Right kidney (tissue), 9 donors: ENCODE data around the gene COPS7A.

Experiments used
- DNase-seq: peaks from one replicate; pipeline ENCODE4 v3.0.0-alpha.2; 2016
- long read RNA-seq, 8 donors: transcript quantifications; one replicate each; lab custom pipeline, GENCODE V29; 2026

COPS7A gene
- long read RNA-seq, donor 1, transcript COPS7A-215 (8 exons, 2,127 nt): major isoform, 16 of 24 reads
- long read RNA-seq, donor 1, partial matches to known transcripts: 0 of 24 reads
- long read RNA-seq, donor 1, other reads (novel, unspliced or antisense): 0 of 24 reads
- long read RNA-seq, donor 2, transcript COPS7A-215 (8 exons, 2,127 nt): major isoform, 11 of 41 reads
- long read RNA-seq, donor 2, partial matches to known transcripts: 26 of 41 reads
- long read RNA-seq, donor 2, other reads (novel, unspliced or antisense): 0 of 41 reads
- long read RNA-seq, donor 3, transcript COPS7A-215 (8 exons, 2,127 nt): major isoform, 9 of 12 reads
- long read RNA-seq, donor 3, partial matches to known transcripts: 0 of 12 reads
- long read RNA-seq, donor 3, other reads (novel, unspliced or antisense): 0 of 12 reads
- long read RNA-seq, donor 4, transcript COPS7A-215 (8 exons, 2,127 nt): major isoform, 12 of 28 reads
- long read RNA-seq, donor 4, transcript COPS7A-202 (7 exons, 1,718 nt): minor isoform, 6 of 28 reads
- long read RNA-seq, donor 4, partial matches to known transcripts: 0 of 28 reads
- long read RNA-seq, donor 4, other reads (novel, unspliced or antisense): 0 of 28 reads
- long read RNA-seq, donor 5, transcript COPS7A-204 (7 exons, 2,034 nt): minor isoform, 5 of 51 reads
- long read RNA-seq, donor 5, transcript COPS7A-215 (8 exons, 2,127 nt): major isoform, 11 of 51 reads
- long read RNA-seq, donor 5, partial matches to known transcripts: 27 of 51 reads
- long read RNA-seq, donor 5, other reads (novel, unspliced or antisense): 0 of 51 reads
- long read RNA-seq, donor 6, transcript COPS7A-215 (8 exons, 2,127 nt): major isoform, 15 of 56 reads
- long read RNA-seq, donor 6, partial matches to known transcripts: 32 of 56 reads
- long read RNA-seq, donor 6, other reads (novel, unspliced or antisense): 0 of 56 reads
- long read RNA-seq, donor 7, transcript COPS7A-204 (7 exons, 2,034 nt): minor isoform, 6 of 46 reads
- long read RNA-seq, donor 7, transcript COPS7A-215 (8 exons, 2,127 nt): major isoform, 23 of 46 reads
- long read RNA-seq, donor 7, partial matches to known transcripts: 12 of 46 reads
- long read RNA-seq, donor 7, other reads (novel, unspliced or antisense): 0 of 46 reads
- long read RNA-seq, donor 8, transcript COPS7A-215 (8 exons, 2,127 nt): major isoform, 16 of 30 reads
- long read RNA-seq, donor 8, partial matches to known transcripts: 5 of 30 reads
- long read RNA-seq, donor 8, other reads (novel, unspliced or antisense): 0 of 30 reads

DNA sequence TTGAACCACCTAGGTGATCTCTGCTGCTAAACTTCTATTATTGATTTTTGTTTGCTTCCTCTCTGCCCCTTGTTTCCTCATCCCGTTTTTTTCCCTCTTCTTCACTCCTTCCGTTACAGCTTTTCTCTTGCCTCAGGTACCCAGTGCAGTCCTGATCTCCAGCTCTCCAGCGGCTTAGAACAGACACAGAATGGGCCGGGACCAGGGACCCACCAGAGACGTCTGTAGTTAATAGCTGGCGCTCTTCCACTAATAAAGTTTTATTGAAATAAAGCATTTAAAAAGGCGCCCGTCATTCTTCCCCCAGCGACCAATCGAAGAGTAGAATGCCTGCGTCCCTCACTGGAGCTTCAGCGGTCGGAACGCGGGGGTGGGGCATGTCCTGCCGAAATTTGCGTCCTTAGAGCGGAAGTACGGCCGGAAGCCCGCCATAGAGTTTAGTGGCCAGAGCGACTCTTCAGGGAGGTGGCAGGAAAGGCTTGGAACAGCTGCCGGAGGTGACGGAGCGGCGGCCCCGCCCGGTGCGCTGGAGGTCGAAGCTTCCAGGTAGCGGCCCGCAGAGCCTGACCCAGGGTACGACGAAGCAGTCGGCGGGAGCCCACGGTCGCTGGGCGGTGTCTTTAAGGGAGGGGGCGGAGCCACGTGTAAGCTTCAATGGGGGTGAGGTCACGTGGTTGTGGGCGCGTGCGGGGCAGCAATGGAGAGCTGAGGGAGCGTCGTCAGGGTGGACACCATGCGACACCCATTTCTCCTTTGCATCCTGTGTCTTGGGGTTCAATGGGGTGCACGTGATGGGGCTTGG, at the start of gene COPS7A:
TSS of gene COPS7A (plus strand) at position 440 of the 802 bp plus-strand sequence. CDS start 611 bp downstream, outside the sequence.
- DNase-seq: peak; percentile 95

- DNase-seq: no peak
Observed at GRCh38 chr12:6676962-6677361, 46.9 kb upstream of the COPS7A start.

DNA sequence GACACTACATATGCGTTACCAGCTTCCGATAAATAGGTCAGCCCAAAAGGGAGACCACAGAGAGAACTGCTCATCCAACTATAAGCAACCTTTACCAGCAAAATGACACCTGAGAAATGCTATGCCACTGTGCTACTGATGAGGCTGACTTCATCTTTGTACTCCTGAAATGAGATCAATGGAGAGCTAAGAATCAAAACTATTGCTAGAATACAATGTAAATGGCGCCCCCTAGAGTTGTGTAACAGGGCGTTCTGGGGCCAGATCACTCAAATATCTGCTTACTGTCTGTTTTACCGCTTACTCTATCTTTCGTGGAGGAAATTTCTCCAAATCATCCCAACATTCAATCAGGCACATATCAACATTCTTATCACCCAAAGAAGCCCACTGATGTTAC, 39.2 kb upstream of the COPS7A start:
- DNase-seq: no peak

- DNase-seq: no peak
Observed at GRCh38 chr12:6685814-6686213, 38.0 kb upstream of the COPS7A start.

GRCh38 chr12:6688543-6688998, 35.3 kb upstream of the COPS7A start:
- DNase-seq: no peak

DNA sequence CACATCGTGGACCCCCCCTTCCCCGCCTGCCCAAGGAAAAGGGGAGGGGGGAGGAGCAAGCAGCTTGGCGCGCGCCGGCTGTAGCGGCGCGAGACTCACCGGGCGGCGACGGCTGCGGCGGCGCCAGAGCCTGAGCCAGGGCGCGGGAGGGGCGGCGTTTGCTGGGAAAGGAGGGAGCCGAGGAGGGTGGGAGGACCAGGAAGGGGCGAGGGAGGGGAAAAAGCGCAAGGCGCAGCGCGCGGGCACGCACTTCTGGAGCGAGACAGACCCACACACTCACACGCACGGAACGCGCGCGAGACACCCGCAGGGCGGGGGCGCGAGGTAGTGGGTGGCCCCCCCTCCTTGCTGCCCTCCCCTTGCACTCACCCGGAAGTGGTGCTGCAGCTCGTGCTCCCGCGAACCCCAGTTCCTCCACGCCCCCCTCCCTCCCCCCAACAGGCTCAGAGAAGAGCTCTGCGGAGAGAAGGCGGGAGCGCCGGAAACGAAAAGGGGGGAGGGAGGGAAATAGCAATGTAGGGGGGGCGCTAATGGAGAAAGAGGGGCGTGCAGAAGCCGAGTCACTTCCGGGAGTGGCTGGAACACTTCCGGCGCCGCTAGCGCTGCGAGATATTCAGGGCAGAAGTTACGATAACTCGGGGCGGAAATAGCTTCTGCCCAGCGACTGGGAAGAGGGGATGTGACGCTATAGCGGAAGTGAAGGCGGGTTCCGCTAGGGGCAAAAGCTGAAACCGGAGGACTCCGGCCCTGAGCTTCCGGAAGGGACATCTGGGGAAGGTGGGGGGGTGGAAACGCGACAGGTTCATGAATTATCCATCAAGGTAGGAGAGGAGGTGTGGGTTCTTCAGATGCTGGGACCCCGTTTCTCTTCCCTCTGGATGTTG, 34.6 kb upstream of the COPS7A start, which contains the start of gene ZNF384:
TSS of gene ZNF384 (minus strand) at position 377 of the 884 bp plus-strand sequence. CDS start 9,855 bp downstream, outside the sequence.
- DNase-seq: peak; percentile 94

GRCh38 chr12:6691473-6691872, 32.4 kb upstream of the COPS7A start:
- no peak for DNase-seq

DNA sequence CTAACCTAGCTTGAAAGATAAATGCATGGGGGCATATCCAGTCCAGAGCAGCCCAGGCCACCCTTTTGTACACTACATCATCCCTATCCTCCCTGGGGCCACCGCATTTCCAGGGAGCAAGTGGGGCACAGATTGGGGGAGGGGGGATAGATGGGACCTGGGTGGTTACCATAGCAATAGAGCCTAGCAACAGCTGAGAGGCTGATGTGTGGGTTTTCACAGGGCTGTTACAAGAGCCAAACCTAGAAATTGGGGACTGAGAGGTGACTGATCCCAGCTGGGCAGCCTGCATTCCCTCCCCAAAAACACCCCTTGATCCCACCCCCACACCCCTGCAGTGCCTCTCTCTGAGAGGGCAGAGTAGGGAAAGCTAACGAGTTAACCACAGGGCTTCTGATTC, 31.0 kb upstream of the COPS7A start:
- DNase-seq: no peak

GRCh38 chr12:6693832-6694355, 30.0 kb upstream of the COPS7A start:
- no peak for DNase-seq

DNA sequence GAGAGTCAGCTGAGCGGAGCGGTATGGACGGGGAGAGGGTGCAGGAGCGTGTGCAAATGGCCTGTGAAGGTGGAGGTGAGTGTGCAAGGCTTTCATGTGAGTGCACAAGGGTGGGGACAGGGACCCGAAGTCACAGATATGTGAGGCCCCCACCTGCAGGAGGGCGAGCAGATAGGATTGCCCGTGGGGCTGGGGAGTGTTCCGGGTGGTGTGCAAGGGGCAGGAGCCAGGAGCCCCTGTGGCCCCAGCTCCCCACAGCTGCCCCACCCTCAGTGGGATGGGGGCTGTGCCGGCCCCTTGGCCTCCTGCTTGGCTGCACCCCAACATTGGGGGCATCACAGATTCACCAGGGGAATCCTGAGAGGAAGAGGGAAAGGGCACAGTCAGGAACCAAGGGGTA, 29.1 kb upstream of the COPS7A start:
- no peak for DNase-seq

DNA sequence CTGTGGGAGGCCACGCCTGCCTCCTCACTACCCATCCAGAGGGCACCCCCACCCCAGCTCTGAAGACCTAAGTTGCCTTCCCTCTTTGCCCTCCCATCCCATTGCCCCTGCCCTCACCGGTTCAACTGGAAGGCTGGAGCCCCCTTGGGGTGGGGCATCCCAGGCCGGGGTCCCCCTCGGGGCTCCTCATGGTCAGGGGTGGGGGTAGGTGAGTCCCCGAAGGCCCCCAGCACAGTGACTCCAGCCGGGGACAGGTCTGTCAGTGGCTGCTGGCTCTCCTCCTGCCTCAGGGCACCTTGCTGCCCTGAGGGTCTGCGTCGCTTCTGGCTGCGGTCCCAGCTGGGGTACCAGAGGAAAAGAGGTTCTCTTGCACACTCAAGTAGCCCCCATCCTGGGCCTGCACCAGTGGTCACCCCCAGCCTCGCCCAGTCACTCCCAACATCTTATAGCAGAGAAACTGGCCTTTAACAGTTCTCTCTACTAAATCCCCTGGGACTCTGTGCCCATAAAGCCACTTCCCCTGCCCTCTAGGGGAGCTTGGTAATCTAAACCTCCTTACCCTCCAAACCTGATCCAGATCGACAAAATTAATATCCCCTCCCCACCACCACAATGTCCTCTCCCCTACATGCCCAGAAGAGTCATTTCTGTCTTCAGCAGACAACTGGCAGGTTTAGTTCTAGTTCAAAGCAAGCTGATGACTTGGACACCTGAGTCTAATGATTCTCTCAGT, 28.4 kb upstream of the COPS7A start:
- DNase-seq: no peak

DNA sequence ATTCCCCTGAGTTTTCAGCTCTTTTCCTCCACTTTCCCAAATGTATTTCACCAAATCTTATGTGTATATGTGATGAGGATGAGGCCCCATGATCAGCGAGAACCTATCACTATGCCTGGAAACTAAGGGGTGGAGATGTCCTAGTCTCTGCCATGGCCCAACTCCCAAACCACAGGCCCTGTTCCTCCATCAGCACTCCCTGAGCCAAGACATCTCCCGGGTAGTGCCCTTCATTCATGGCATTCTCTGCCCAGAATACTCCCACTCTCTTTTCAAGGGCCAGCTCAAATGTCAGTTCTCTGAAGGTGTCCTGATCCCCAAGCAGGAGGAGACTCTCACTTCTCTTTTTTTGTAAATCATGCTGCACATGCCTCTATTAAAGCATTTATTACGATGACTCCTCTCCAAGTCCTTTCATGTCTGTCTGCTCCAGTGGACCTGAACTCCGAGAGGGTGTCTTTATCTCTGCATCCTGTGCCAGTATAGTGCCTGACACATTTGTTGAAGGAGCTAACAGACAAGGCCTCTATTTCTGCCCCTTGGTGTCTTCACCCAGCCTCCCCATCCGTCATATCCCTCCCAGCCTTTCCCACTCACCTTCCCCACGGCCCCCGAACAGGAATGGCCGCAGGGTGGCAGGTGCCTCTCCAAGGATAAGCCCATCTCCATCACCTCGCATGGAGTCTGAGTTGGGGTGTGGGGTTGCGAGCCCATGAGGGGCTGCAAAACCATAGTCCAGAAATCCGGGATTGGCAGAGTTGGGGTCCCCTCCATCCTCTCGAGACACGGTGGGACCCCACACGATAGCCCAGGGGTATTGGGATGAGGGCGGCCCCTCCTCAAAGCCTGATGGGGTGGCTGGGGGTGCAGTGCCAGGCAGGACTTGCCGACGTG, 26.9 kb upstream of the COPS7A start:
- DNase-seq: no peak

DNA sequence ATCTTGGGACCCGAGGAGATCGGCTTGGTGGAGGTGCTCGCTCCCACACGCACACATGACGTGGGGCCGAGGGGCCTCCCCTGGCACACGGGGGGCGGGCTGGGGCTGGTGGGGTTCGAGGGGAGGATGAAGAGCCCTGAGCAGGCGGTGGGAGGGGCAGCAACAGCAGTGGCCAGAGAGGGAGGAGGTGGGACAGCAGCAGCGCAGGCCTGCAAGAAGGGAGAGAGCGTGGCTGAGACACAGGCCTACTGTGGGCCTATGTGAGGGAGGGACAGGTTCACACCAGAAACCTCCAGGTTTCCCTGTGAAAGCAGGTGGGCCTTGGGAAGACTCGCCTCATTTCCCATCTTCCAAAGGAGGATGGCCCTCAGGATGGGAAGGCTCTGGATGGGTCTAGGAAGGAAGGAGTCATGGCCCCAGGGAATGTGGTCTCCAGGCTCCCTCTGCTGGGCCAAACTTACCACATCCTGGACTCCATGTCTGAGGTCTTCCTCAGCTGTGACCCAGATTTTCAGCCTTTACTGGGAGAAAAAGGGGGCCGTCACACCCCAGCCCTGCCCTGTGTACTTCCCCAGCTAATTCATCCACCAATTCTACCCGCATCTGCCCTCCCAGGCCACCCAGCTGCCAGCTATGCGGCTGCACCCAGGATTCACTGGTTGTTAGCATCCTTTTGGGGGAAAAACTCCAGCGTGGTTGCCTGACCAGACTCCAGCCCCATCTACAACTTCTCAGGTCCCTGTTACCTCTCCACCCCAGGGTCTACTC, 26.1 kb upstream of the COPS7A start:
- DNase-seq: peak; percentile 23

GRCh38 chr12:6698352-6699046, 25.3 kb upstream of the COPS7A start:
- DNase-seq: no peak

GRCh38 chr12:6699259-6699988, 24.4 kb upstream of the COPS7A start:
- peak; percentile 39 for DNase-seq
